ENCODE results near the gene OMP.
"Not testable (repeated sequence)": the region's sequence is repeated elsewhere in the genome, so short reads cannot be mapped to it uniquely, and the experiment has no call there.

Gene OMP

DNA sequence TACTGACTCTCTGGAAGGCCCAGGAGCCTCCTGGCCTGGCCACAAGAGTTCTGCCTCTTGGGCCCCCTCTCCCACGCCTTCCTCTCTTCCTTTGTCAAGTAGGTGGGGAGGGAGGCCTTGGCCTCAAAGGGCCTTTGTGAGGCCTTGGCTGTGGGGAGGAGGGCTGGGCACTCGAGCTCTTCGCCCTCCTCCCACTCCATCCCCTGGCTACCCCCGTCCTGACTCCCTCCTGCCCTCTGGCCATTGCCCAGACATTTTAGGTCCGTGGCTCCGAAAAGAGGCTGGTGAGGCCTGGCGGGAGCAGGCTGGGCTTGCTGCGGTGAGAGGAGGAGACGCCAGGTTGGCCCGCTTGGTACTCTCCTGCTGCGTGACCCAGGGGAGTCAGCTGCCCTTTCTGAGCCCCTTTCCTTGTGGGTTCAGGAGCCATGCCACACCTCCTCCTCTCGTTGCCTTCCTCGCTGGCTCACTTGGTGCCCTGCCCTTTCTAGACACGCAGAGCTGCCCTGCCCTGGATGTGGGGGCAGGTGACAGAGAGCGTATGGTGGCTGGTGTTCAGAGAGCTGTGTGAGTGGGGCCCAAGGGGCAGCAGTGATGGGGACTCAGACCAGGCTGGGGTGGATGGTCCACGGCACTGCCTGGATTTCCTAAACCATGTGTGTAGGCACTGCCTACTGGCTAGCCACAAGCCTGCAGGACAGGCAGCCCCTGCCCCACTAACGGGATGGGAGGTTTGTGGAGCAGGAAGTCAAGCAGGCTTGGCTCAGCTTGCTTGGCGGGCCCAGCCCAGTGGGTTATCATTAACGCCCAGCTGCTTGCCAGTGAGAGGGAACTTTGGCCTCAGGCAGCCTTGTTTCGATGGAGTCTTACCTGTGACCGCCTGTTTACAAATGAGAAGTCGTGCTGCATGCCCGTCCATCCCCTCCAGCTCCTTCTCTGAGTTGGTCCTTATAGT, 15.8 kb upstream of the OMP start:
- peak; percentile 94 for DNase-seq (ENCODE audit: low spot score)

DNA sequence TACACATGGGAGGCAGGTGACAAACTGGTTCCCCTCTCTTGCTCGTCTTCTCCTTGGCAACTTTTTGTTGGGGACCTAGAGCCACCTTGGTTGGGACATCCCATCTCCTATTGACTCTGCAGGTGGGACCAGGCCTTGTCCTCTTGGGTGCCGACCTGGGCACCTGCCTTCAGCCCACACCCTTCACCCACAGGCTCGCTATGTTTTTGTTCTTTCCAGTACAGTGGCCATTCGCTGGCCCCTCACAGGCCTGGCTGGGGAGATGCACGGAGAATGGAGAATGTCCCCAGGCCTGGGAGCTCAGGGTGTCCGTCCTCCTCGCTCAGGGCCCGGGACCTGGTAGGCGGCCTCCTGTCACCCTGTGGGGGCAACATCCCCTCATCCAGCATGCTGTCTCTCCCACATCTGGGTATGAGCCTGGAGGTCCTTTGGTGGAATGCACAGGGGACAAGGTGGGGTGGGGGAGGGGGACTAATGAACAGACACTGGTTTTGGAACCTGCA, 14.9 kb upstream of the OMP start:
- DNase-seq (ENCODE audit: low spot score) = no peak

DNA sequence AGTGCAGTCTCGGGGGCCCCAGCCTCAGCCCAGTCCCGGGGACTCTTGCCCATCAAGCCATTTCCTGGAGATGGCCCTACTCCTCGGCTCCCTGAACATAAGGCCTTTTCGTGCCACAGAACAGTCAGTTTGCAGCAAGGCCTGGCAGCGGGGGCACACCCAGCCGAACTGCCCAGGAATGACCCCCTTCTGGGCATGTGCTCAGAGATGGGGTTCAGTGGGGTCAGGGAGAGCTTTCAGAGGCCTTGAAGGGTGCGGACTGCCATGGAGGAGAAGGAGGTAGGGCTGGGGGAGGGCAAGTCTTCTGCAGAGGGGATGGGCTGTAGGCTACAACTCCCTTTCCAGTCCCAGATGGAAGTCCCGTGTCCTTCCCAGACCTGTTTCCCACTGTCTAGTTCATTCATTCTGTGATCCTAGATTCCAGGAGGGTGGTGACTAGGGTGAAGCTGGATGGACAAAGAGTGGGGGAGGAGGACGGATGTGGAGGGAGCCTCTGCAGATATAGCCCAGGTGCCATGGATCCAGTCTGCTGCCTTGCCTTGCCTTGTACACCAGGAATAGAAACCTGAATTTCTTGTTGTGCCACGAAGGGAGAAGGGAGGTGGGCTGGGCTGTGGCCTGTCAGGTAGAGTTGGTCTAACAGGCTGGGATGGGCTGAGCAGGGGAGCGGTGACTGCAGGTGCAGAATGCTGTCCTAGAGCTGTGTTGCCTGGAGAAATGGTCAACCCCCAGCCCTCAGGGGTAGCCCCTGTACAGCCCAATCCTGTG, 14.2 kb upstream of the OMP start:
- no peak for DNase-seq (ENCODE audit: low spot score)

DNA sequence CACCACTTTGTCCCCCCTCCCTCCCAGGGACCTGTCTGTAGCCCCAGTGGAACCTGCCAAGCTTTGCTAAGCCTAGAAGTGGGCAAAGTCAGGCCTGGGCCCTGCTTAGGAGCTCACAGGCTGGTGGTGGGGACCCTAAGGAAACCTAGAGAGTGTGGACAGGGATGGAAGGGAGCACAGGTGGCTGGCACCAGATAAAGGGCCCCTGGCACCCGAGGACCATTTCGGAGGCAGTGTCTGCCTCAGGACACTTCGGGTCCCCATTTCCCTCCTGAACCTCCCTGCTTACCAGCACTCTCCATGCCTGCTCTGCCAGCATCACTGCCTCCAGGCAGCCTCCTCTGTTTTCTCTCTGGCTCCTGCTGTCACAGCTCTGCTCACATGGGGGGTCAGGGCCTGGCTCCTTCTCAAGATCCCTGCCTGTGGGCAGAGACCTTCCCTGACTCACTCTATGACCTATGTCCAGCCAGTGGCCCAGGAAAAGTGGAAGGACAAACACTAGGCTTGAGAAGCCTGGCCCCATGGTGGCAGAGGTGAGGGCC, 13.6 kb upstream of the OMP start:
- DNase-seq (ENCODE audit: low spot score) = no peak

DNA sequence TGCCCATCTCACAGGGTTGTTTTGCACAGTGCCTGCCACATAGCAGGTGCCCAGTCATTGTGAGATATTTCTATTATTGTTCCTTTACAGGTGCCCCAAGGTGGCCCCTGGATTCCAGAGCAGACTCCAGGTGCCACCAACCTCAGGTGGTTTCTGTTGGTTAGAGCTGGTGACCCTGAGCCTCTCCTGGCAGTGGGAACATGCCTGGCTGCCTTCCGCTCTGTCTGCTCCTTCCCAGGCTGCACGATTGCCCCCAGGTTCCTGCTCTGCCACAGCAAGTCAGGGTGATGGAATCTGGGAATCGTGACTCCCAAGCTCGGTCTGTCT, 12.6 kb upstream of the OMP start:
- no peak for DNase-seq (ENCODE audit: low spot score)

DNA sequence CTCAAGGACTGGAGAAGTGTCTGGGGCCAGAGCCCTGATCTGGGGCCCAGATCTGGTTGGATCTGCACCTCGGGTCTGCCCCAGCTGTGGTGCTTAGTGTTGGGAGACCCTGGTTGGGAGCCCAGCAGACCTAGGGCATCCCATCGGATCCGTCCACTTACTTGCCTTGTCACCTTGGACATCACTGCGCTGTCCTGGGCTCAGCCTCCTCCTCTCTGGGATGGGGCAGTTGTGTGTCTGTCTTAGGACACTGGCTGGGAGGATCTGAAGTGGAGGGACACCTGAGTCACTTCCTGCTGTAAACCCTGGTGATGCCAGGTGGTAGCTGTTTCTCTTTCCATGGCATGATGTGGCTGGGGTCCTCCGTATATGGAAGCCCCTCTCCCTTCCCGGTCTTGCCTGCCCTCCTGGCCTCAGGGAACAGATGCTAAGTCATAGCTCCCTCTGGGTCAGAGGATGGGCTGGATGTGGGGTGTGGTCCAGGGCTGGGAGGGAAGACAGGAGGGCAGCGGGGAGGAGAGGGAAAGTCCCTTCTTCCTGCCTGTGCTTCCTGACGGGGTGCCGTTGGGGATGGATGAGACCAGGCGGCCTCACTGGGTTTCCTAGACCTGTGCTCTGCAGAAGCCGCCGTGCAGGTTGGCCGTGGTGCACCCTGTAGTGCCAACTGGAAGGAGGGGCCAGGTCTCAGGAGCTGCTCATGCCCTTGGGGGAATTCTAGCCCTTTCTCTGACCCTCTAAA, 12.1 kb upstream of the OMP start:
- no peak for DNase-seq (ENCODE audit: low spot score)

DNA sequence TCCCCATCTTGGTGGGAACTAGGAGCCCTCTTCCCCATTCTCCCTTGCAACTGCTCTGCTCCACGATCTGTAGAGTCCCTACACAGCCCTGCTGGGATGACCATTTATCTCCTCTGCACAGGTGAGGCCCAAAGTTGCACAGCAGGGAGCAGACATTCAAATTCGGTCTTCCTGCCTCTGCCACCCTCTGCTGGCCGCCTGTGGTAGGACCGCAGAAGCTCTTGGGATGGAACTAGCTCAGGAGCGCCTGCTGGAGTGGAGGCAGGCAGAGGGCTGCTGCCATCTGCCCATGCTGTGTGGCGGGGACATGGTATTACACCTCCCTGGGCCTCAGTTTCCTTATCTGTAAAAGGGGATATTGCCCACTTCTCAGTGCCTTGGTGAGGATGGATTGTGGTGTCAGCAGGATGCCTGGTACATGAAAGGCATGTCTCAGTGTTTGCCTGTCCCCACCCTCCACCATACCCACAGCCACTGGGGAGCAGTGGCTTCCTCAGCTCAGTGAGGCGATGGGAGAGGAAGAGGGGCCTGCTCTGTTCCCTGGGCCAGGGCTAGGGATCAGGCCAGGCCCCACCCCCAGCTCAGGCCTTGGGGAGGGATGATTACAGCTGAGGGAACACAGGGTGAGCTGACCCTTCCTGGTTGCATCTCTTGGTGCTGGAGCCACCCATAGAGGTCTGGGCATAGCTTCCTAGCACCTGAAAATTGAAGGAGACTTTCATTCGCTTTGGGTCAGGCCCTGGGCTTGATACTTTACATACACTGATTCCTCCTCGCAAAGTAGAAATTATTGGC, 11.3 kb upstream of the OMP start:
- peak; percentile 90 for DNase-seq (ENCODE audit: low spot score)

DNA sequence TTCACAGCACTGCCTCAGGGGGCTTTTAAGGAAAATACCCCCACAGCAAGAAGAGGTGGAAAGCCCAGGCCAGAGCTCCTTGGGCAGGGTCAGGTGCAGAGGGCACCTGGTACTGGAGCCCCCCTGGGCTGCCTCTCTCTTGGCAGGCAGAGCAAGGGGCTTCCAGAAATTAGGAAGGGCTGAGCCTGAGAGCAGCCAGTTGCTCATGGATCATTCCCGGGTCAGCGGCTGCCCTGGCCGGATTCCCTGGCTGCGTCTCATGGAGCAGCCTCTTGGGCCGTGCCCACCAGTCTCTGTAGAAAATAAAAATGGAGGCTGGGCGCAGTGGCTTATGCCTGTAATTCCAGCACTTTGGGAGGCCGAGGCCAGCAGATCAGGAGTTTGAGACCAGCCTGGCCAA, 10.3 kb upstream of the OMP start:
- DNase-seq (ENCODE audit: low spot score) = no peak

DNA sequence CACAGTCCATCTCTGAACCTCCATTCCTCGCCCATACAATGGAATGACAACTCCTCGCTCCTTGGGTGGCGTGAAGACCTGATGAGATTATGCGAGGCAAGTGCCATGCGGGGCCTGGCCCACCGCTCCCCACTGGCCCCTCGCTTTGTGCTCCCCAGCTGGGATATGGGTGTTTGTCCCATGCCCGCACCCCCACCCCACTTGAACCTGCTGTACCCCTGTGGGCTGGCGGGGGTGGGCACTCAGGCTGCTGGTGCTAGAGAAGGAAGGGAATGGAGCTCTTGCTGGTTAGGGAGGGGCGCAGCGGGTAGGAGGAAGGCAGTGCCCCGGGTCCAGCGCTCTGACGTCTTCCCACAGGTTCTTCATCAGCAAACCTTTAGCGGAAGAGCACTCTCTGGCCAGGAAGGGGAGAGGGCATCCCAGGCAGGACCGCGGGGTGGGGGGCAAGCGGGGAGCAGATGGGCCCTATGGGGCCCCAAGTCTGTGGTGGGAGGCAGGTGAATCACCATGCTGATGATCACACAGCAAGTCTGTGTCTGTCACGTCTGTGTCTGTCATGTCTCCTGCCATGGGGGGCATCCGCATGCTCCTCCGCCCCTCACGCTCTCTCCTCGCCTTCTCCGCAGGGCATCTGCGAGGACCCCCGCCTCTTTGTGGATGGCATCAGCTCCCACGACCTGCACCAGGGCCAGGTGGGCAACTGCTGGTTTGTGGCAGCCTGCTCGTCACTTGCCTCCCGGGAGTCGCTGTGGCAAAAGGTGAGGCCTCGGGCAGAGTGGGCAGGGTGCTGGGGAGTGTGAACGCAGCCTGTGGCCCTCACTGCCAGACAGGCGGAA, 9.4 kb upstream of the OMP start:
- no peak for DNase-seq (ENCODE audit: low spot score)

DNA sequence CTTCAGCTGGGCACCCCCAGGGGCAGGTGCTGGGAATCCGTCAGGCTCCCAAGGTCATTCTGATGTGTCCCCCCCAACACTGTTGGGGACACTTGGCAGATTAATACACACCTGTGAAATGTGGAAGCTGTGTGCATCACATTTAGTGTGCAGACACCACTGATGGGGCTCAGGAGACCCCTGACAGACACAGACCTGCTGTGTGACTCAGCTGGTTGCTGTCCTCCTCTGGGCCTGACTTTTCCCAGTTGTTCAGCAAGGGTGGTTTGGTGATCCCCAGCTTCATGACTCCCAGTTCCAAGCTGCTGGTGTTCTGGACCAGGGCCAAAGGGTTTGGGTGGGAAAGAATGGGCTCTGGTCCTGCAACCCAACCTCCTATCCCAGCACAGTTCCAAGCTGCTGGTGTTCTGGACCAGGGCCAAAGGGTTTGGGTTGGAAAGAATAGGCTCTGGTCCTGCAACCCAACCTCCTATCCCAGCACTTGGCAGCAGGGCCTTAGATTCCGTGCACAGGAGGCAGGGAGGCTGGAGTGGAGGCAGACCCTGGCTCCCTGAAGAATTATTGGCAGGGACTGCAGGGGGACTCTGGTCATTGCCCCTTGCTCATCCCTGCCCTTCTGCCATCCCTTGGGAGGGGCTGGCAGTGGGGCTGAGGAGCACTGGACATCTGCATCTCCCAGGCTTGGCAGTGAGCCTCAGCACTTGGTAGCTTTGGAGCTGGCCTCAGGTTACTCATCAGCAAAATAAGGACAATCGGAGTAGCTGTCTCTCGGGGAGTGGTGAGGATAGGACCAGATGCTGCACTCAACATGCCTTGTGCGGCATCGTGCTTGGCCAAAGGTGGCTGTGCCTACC, 8.4 kb upstream of the OMP start:
- no peak for DNase-seq (ENCODE audit: low spot score)

DNA sequence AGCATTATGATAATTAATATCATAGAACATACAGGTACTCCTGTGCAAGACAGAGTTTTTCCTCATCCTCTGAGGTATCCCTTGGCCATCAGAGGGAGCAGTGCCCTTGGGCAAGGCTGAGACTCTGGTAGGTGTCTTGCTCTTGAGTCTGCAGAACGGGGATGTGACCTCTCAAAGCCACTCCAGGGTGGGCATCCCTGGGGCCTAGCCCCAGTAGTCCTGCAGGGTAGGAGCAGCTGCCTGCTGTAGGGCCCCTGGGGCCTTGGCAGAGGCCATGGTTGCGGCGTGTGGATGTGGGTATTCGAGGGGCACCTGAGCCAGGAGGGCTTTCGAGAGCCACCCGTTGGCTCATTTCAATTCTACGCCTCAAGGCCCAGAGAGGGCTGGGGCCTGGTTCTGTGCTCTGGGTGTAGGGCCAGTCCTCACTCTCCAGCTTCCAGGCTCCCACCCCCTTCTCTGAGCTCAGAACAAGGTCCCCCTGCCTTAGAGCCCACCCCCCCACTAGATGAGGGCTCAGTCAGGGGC, 7.7 kb upstream of the OMP start:
- DNase-seq (ENCODE audit: low spot score) = no peak

DNA sequence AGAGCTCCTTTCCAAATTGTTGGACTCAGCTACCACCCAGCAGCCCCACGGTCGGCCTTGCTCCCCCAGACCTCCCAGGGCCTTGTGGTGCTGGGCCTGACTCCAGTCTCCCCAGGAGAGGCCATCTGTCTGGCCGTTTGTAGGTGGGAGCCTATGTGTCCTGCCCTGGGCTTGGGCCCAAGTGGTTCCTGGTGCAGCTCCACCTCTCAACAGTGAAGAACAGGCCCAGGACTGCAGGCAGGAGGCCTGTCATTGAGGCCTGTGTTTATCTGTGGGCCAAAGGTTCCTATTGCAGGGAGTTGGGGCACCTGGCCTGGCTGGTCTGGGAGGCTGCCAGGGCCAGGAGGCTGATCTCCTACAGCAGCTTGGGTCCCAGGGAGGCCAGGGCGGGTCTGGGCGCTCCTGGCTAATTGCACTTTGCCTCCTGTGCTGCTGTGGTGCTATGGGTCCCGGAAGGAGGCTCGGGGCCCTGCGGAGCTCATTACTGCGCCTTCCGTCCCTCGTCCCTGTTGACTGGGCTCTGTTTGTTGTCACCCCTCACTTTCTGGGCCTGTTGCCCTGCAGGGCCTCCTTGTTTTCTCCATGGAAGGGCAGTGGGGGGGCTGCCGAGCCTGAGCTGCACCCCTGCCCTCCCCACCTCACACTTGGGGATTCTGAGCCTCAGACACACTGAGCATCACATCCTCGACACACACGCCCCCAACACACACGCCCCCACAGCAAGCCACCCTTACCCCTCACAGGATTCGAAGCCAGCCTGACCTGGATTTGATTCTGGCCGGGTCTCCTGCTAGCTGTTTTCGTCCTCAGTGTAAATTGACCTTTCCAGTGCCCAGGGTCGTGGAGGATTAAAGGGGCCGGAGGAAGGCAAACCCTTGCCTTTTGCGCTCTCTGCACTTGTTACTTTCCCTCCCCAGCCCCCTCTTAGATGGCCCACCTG, 6.8 kb upstream of the OMP start:
- DNase-seq (ENCODE audit: low spot score) = no peak

DNA sequence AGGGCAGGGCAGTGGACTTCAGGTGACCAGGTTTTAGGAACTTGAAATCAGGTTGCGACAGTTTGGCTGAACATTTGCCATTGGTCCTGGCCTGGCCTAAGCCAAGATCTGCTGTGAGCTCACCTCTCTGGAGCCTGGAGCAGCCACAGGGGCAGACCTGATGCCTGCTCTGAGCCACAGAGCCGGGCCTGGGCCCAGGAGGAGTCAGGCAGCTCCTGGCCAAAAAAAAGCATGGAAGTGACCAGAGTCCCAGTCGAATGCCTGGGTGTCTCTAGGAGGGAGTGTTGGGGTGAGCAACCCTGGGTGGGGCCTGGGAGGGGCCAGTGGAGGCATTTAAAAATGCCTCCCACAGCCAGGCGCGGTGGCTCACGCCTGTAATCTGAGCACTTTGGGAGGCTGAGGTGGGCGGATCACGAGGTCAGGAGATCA, 6.0 kb upstream of the OMP start:
- DNase-seq (ENCODE audit: low spot score) = no peak

DNA sequence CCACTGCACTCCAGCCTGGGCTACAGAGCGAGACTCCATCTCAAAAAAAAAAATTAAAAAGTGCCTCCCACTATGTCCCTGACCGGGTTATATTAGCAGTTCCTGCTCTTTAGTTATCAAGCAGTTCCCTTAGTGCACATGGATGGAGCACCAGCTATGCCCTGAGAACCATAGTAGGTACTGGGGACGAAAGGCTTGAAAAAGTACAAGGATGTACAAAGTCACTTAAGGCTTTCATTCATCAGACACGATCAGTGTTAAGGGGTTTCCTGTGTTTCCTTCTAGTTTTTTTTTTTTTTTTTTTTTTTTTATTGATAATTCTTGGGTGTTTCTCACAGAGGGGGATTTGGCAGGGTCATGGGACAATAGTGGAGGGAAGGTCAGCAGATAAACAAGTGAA, 5.5 kb upstream of the OMP start:
- DNase-seq (ENCODE audit: low spot score) = not testable (repeated sequence)

DNA sequence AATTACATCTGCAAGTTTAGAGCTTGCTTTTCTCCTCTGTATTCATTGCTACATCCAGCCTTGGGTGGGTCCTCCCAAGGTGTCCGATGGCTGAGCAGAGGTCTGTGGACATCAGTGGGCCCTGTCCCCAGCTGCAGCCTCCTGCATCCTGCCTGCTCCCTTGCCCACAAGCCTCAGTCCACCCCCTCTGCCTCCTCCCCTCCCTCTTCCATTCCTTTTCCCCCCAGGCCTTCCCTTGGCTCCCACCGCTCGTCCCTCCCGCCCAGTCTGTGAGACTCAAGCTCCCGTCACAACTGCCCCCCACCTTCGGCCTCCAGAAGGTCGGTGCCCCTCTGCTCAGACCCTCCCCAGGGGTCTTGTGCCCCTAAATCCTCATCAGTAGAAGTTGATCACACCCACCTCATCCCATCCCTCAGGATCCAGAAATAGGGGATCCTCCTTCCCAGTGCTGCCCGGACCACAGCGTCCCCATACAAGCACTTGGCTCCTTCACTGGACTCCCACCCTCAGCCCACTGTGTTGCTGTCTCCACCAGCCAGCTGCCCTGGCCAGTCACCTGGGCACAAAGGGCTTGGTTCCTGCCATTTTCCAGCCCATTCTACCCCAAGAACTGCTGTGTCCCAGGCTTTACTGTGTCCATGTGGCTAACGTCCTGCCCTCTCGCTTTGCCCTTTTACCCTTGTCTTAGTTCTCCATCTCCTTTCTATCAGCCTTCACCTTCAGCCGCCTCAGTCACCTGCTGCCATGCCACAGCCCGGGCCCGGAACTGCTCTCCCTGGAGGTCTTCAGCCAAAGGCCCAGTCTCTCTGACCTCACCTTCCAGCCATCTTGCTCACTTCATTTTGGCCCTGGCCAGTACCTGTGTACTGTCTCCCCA, 2.2 kb upstream of the OMP start:
- no peak for DNase-seq (ENCODE audit: low spot score)

DNA sequence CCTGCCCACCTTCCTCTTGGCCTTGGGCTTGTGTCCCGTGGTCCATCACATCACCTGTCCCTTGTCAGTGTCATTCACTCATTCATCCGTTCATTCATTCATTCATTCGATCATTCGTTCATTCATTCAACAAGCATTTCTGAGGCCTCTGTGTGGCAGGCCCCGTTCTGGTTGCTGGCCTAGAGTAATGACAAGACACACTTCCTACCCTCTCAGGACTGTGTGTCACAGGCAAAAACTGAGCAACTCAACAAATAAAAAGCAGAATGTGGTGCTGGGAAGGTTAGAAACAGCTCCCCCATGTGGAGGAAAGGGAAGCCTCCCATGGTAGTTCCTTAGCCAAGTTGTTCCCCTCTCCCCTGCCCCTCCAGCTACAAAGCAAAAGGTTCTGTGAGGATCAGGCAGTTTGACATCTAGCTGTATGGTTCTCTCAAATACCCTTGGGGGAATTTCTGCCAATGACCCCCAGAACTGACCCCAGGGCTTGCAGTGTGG, 1.6 kb upstream of the OMP start:
- DNase-seq (ENCODE audit: low spot score) = peak; percentile 43

DNA sequence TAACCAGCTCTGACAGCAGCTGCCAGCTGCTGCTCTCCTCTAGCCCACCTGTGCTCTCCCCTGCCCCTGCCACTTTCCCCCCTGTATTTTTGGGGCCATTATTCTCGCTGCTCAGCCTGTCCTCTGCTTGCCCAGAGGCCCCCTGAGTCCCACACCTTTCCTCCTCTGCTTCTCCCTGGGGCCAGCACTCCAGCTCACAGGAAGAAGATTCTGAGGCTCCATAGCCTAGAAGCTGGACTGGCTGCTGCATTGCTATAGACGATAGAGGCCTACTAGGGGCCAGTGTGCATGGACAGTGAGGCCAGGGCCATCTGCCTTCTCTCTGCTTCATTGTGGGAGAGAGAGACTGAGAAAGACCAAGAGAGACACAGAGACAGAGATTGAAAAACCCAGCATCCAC, 679 bp downstream of the OMP start:
- DNase-seq (ENCODE audit: low spot score) = no peak
